HepG2 (cell line): ENCODE measurements around the gene SLC2A6. TPM values are rescaled to one million over a fixed set of nuclear protein-coding genes. Genes with fewer than 3 reads are reported as not detected.
A peak's percentile ranks its signal among the peaks of the same experiment; 100 is the strongest.

ENCODE experiments used
- ATAC-seq: fragments of 200-7000 bp; cut with Tn5 transposase; 3 replicates; pipeline ENCODE4 v1.9.1; 2020; ENCODE audit warnings: mild to moderate bottlenecking, moderate library complexity
- BruUV-seq: library from RNA; stranded (reverse); fragments of 400-500 nt; replicated peaks from 2 replicates; lab custom pipeline; 2021; lab: Mats Ljungman, UMichigan
- CTCF ChIA-PET: fragments of 300-600 bp; formaldehyde crosslinking; extraction: SDS; loops from one replicate; lab custom pipeline; 2021; ENCODE audit warnings: low total read pairs, inconsistent platforms, low intra/inter-chr PET ratio; lab: Yijun Ruan, JAX
- POLR2A ChIA-PET: fragments of 350-600 bp; sonication (Branson Sonifier 250); formaldehyde crosslinking; loops from one replicate; lab custom pipeline; 2020; ENCODE audit warnings: antibody characterized with exemption, inconsistent platforms; lab: Yijun Ruan, JAX
- DNase-seq: peaks from one replicate; pipeline ENCODE4 v3.0.0-alpha.2; 2015; ENCODE audit warnings: low spot score
- FAIRE-seq: peaks from 3 replicates; lab custom pipeline; 2011; peaks lifted over from hg19 to GRCh38; lab: Jason Lieb, UNC
- H2AFZ ChIP-seq: one replicate; pipeline ENCODE4 v1.6.1; 2011; ENCODE audit warnings: low read length, inconsistent platforms
- H3K27ac ChIP-seq: fragments of 300-600 bp; 3 replicates; pipeline ENCODE4 v1.8.0; 2011; ENCODE audit warnings: mixed run types, mild to moderate bottlenecking, mixed read lengths, low read length, inconsistent platforms; ENCODE audit not compliant: insufficient read depth; ENCODE audit errors: extremely low read length
- H3K27me3 ChIP-seq, 2 experiments: fragments of 200-600 bp in 1 of 2; 2 replicates in 1 of 2; 3 replicates in 1 of 2; pipeline versions ENCODE4 v1.6.0 to v1.8.0; 2011; ENCODE audit warnings: low read length in 2 of 2, mild to moderate bottlenecking in 2 of 2, moderate library complexity in 2 of 2, inconsistent platforms in 1 of 2; ENCODE audit not compliant: insufficient read depth in 2 of 2, control insufficient read depth in 1 of 2
- H3K36me3 ChIP-seq, 2 experiments: fragments of 200-600 bp in 1 of 2; replicated peaks in 1 of 2; 2 replicates in 1 of 2; 3 replicates in 1 of 2; pipeline versions ENCODE4 v1.5.1 to v1.8.0; 2011; ENCODE audit warnings: low read length in 2 of 2, inconsistent platforms in 1 of 2; ENCODE audit not compliant: insufficient read depth in 2 of 2, control insufficient read depth in 1 of 2
- H3K4me1 ChIP-seq: 2 replicates; pipeline ENCODE4 v1.5.1; 2012; ENCODE audit warnings: low read length, inconsistent platforms; ENCODE audit not compliant: insufficient read depth
- H3K4me2 ChIP-seq: 2 replicates; pipeline ENCODE4 v1.6.0; 2011; ENCODE audit warnings: low read depth, low read length, inconsistent platforms
- H3K4me3 ChIP-seq, 3 experiments: fragments of 200-600 bp in 1 of 3; sonication (generic), shearing (Covaris generic) in 1 of 3; replicated peaks in 1 of 3; 2 replicates each; pipeline ENCODE4 v1.5.1; 2011 to 2016; ENCODE audit warnings: low read length in 3 of 3, inconsistent platforms in 2 of 3, low read depth in 2 of 3, mild to moderate bottlenecking in 2 of 3, control low read depth in 1 of 3, mixed read lengths in 1 of 3; ENCODE audit not compliant: insufficient read depth in 1 of 3
- H3K79me2 ChIP-seq: one replicate; pipeline ENCODE4 v1.6.1; 2011; ENCODE audit warnings: low read length, inconsistent platforms; ENCODE audit not compliant: insufficient read depth
- H3K9ac ChIP-seq: 2 replicates; pipeline ENCODE4 v1.6.0; 2011; ENCODE audit warnings: mild to moderate bottlenecking, low read depth, low read length, inconsistent platforms; ENCODE audit not compliant: insufficient read depth
- H3K9me3 ChIP-seq: 2 replicates; pipeline ENCODE4 v1.5.1; 2012; ENCODE audit warnings: mild to moderate bottlenecking, low read length
- H4K20me1 ChIP-seq: 2 replicates; pipeline ENCODE4 v1.6.0; 2011; ENCODE audit warnings: inconsistent platforms, mild to moderate bottlenecking, low read length, moderate library complexity; ENCODE audit not compliant: insufficient read depth
- CEBPB ChIP-seq: IDR thresholded peaks from 2 replicates; pipeline ENCODE4 v1.6.1; 2011; ENCODE audit warnings: low read depth, low read length, improper control_type of control experiment, borderline replicate concordance
- HNF4A ChIP-seq: sonication (generic); formaldehyde crosslinking; IDR thresholded peaks from 2 replicates; pipeline ENCODE4 v1.4.0; 2020; ENCODE audit warnings: missing genetic modification reagents
- SAFB2 ChIP-seq: sonication (generic); formaldehyde crosslinking; IDR thresholded peaks from 2 replicates; pipeline ENCODE4 v1.5.1; 2020; ENCODE audit warnings: missing genetic modification reagents, low read depth, mild to moderate bottlenecking, borderline replicate concordance
- ZMYM3 ChIP-seq: sonication (generic); formaldehyde crosslinking; IDR thresholded peaks from 2 replicates; pipeline ENCODE4 v1.5.1; 2020; ENCODE audit warnings: mild to moderate bottlenecking, missing genetic modification reagents
- ZNF382 ChIP-seq: sonication (generic); formaldehyde crosslinking; IDR thresholded peaks from 2 replicates; pipeline ENCODE4 v1.5.0; 2020; ENCODE audit warnings: missing genetic modification reagents, mild to moderate bottlenecking, borderline replicate concordance
- ZNF430 ChIP-seq: sonication (generic); formaldehyde crosslinking; IDR thresholded peaks from 2 replicates; pipeline ENCODE4 v1.9.0; 2021; ENCODE audit warnings: mild to moderate bottlenecking, missing genetic modification reagents
- ZNF761 ChIP-seq: sonication (generic); formaldehyde crosslinking; conservative IDR thresholded peaks from 2 replicates; pipeline ENCODE4 v1.4.0; 2020; ENCODE audit warnings: mild to moderate bottlenecking, missing genetic modification reagents
- ZNF782 ChIP-seq: sonication (generic); formaldehyde crosslinking; IDR thresholded peaks from 2 replicates; pipeline ENCODE4 v1.4.0; 2020; ENCODE audit warnings: missing genetic modification reagents, mild to moderate bottlenecking, borderline replicate concordance
- WGBS: methylation state at CpG from one replicate; pipeline ENCODE4 v1.1.6; 2017; ENCODE audit warnings: low lambda C conversion rate; 5-methylcytosine and 5-hydroxymethylcytosine counted together
- in situ Hi-C: cut with HindIII; loops from 2 replicates; pipeline ENCODE4 v1.10.0; 2017; ENCODE audit warnings: low pct_unique_long_range_greater_than_20kb; ENCODE audit not compliant: extremely low pct_ligation_motif_present
- intact Hi-C: fragments of 100-400 bp; cut with micrococcal nuclease; formaldehyde crosslinking; loops from one replicate; pipeline ENCODE4 v1.10.0; 2022; ENCODE audit not compliant: unreplicated experiment
- polyA plus RNA-seq, 8 experiments: library from polyadenylated mRNA; depleted of rRNA in 3 of 8; stranded (reverse) in 7 of 8; unstranded in 1 of 8; fragments of >200 nt; fragmentation: Illumina TruSeq in 4 of 8; extraction: Trizol in 4 of 8; gene quantifications; 2 replicates each; pipeline versions ENCODE4 v1.2.1 to v1.2.3, GENCODE V29; 2011 to 2016; ENCODE audit warnings: low read depth in 4 of 8, missing spikeins in 1 of 8, mixed read lengths in 1 of 8; ENCODE audit not compliant: insufficient read depth in 1 of 8
- total RNA-seq, 5 experiments: library from RNA; depleted of rRNA; stranded (reverse); fragments of >200 nt; fragmentation: Illumina TruSeq; extraction: Trizol; gene quantifications; 2 replicates each; pipeline ENCODE4 v1.2.3, GENCODE V29; 2016; ENCODE audit warnings: low read depth in 1 of 5
- TF ChIP-seq, protein P1 (sequence below): sonication (generic); formaldehyde crosslinking; IDR thresholded peaks from 2 replicates; pipeline ENCODE4 v1.5.1; 2020; ENCODE audit warnings: mild to moderate bottlenecking, missing genetic modification reagents, moderate library complexity
- TF ChIP-seq, protein P2 (sequence below): fragments of 450-650 bp; IDR thresholded peaks from 2 replicates; pipeline ENCODE4 v1.6.1; 2017; ENCODE audit warnings: mild to moderate bottlenecking
- TF ChIP-seq, protein P3 (sequence below): sonication (generic); formaldehyde crosslinking; IDR thresholded peaks from 2 replicates; pipeline ENCODE4 v1.4.0; 2020; ENCODE audit warnings: missing genetic modification reagents

The SLC2A6 gene
- total and polyA plus RNA-seq, 2 of the 13 experiments (the other 11 are each of a cell fraction or from before 2014, with no cell fraction given) = 4.1 to 15.0 TPM

DNA sequence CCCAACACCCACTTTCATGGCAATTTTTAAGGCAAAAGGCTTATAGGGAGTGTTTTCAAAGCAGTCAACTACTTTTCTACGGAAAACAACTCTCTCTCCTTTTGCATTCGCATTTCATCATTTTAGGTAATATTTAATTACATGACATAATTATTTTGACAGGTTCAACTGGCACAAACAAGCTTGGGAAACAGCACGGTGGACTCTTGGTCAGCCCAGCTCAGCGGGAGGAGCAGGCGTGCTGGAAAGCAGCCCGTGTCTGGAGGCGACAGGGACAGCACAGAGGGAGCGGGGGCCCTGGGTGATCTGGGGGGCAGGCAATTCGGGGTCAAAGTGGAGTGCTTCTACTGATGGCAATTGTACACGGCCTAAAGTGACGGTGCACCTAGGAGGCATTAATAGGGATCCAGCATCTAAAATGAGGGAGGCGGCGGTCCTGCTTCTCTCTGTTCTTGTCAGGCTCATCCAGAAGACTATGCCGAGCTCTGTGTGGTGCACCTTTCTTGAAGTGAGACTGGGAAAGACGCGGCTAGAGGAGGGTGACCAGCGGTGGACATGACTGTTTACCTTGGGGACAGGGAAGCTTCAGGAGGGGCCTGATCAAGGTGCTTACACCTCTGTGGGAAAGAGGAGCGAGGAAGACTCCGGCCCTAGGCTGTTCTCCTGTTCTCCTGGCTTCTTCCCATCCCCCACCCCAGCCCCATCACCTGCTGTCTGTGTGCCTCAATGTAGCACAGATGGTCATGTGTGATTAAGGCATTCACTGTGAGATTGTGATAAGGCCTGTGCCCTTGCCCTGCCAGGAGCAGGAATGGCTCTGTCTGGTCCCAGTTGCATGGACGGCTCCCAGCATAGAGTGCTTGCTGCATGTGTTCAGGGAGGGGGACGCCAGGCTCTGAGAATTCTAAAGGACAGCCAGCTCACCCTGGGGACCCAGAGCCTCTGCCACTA, 42.5 kb upstream of the SLC2A6 start:
- Histone ChIP-seq H3K27me3 (peaks cover 17 to 90% of the 10 kb centered on the region in 2 experiments; a peak in 4 of 5 replicates), H3K4me3 (peak overlapping the region in 1 of 3 experiments; percentile 24; a peak in 2 of 6 replicates), H3K79me2 (no peaks in the 10 kb centered on the region), H3K4me1 (peaks cover 28% of the 10 kb centered on the region), H3K9ac (no peak overlapping the region), H3K9me3 (no peaks in the 10 kb centered on the region), H3K27ac (no peak overlapping the region), H3K36me3 (no peaks in the 10 kb centered on the region), H3K4me2 (peak overlapping the region; percentile 64), H4K20me1 (no peaks in the 10 kb centered on the region), H2AFZ (no peak overlapping the region)
- in situ Hi-C loops (no loop called here), intact Hi-C loops (no loop called here)
- CTCF ChIA-PET = no interaction called here
- no peak for FAIRE-seq
- BruUV-seq = no TSS peak
- 13% methylated on average over 16 of the region's 21 CpGs for WGBS
- POLR2A ChIA-PET = interaction anchor here (0.9 to 1.5 kb wide), 6 partner anchors 8 to 193 kb away, joined by 3 to 6 read pairs (median 3); partner anchors contain the start of genes ADAMTSL2 and SLC2A6
- DNase-seq = peak; percentile 49
- peak; percentile 80 for ATAC-seq
- TF ChIP-seq ZNF382 (CRISPR knock-in tag) (no peak), SAFB2 (CRISPR knock-in tag) (no peak), ZMYM3 (CRISPR knock-in tag) (0 out of 2 replicates have a peak, but pooled peaks have one; percentile 27), ZNF430 (CRISPR knock-in tag) (no peak), HNF4A (peak; percentile 63), CEBPB (peak; percentile 57; the same call in 1 of the 2 replicates), ZNF761 (no peak), ZNF782 (CRISPR knock-in tag) (no peak)
- TF ChIP-seq, protein P1, sequence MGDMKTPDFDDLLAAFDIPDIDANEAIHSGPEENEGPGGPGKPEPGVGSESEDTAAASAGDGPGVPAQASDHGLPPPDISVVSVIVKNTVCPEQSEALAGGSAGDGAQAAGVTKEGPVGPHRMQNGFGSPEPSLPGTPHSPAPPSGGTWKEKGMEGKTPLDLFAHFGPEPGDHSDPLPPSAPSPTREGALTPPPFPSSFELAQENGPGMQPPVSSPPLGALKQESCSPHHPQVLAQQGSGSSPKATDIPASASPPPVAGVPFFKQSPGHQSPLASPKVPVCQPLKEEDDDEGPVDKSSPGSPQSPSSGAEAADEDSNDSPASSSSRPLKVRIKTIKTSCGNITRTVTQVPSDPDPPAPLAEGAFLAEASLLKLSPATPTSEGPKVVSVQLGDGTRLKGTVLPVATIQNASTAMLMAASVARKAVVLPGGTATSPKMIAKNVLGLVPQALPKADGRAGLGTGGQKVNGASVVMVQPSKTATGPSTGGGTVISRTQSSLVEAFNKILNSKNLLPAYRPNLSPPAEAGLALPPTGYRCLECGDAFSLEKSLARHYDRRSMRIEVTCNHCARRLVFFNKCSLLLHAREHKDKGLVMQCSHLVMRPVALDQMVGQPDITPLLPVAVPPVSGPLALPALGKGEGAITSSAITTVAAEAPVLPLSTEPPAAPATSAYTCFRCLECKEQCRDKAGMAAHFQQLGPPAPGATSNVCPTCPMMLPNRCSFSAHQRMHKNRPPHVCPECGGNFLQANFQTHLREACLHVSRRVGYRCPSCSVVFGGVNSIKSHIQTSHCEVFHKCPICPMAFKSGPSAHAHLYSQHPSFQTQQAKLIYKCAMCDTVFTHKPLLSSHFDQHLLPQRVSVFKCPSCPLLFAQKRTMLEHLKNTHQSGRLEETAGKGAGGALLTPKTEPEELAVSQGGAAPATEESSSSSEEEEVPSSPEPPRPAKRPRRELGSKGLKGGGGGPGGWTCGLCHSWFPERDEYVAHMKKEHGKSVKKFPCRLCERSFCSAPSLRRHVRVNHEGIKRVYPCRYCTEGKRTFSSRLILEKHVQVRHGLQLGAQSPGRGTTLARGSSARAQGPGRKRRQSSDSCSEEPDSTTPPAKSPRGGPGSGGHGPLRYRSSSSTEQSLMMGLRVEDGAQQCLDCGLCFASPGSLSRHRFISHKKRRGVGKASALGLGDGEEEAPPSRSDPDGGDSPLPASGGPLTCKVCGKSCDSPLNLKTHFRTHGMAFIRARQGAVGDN (CRISPR knock-in tag) = 0 out of 2 replicates have a peak, but pooled peaks have one; percentile 2
- TF ChIP-seq, protein P2, sequence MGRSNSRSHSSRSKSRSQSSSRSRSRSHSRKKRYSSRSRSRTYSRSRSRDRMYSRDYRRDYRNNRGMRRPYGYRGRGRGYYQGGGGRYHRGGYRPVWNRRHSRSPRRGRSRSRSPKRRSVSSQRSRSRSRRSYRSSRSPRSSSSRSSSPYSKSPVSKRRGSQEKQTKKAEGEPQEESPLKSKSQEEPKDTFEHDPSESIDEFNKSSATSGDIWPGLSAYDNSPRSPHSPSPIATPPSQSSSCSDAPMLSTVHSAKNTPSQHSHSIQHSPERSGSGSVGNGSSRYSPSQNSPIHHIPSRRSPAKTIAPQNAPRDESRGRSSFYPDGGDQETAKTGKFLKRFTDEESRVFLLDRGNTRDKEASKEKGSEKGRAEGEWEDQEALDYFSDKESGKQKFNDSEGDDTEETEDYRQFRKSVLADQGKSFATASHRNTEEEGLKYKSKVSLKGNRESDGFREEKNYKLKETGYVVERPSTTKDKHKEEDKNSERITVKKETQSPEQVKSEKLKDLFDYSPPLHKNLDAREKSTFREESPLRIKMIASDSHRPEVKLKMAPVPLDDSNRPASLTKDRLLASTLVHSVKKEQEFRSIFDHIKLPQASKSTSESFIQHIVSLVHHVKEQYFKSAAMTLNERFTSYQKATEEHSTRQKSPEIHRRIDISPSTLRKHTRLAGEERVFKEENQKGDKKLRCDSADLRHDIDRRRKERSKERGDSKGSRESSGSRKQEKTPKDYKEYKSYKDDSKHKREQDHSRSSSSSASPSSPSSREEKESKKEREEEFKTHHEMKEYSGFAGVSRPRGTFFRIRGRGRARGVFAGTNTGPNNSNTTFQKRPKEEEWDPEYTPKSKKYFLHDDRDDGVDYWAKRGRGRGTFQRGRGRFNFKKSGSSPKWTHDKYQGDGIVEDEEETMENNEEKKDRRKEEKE = no peak
- TF ChIP-seq, protein P3, sequence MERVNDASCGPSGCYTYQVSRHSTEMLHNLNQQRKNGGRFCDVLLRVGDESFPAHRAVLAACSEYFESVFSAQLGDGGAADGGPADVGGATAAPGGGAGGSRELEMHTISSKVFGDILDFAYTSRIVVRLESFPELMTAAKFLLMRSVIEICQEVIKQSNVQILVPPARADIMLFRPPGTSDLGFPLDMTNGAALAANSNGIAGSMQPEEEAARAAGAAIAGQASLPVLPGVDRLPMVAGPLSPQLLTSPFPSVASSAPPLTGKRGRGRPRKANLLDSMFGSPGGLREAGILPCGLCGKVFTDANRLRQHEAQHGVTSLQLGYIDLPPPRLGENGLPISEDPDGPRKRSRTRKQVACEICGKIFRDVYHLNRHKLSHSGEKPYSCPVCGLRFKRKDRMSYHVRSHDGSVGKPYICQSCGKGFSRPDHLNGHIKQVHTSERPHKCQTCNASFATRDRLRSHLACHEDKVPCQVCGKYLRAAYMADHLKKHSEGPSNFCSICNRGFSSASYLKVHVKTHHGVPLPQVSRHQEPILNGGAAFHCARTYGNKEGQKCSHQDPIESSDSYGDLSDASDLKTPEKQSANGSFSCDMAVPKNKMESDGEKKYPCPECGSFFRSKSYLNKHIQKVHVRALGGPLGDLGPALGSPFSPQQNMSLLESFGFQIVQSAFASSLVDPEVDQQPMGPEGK = peak; percentile 67; the same call in 1 of the 2 replicates
